Epithelial cell of proximal tubule (primary cell): ENCODE measurements around the gene ACP7. TPM values are rescaled to one million over a fixed set of nuclear protein-coding genes. Genes with fewer than 3 reads are reported as not detected.

Experiments
- DNase-seq: peaks from one replicate; pipeline ENCODE4 v3.0.0-alpha.2; 2011; ENCODE audit warnings: low read depth
- H3K4me3 ChIP-seq: 2 replicates; pipeline ENCODE4 v1.5.1; 2011; ENCODE audit warnings: low read depth, mild to moderate bottlenecking, low read length
- total RNA-seq: library from RNA; depleted of rRNA; stranded (reverse); fragments of >200 nt; gene quantifications from 2 replicates; pipeline ENCODE4 v1.2.3, GENCODE V29; 2015
- TF ChIP-seq, protein P1 (sequence below): conservative IDR thresholded peaks from 2 replicates; pipeline ENCODE4 v1.5.1; 2012; ENCODE audit warnings: low read depth, mild to moderate bottlenecking, low read length

The ACP7 gene
- total RNA-seq, 1 donor from 2014 or later = 0.23 TPM

- no peak overlapping the region for H3K4me3 ChIP-seq
- TF ChIP-seq, protein P1, sequence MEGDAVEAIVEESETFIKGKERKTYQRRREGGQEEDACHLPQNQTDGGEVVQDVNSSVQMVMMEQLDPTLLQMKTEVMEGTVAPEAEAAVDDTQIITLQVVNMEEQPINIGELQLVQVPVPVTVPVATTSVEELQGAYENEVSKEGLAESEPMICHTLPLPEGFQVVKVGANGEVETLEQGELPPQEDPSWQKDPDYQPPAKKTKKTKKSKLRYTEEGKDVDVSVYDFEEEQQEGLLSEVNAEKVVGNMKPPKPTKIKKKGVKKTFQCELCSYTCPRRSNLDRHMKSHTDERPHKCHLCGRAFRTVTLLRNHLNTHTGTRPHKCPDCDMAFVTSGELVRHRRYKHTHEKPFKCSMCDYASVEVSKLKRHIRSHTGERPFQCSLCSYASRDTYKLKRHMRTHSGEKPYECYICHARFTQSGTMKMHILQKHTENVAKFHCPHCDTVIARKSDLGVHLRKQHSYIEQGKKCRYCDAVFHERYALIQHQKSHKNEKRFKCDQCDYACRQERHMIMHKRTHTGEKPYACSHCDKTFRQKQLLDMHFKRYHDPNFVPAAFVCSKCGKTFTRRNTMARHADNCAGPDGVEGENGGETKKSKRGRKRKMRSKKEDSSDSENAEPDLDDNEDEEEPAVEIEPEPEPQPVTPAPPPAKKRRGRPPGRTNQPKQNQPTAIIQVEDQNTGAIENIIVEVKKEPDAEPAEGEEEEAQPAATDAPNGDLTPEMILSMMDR = no peak
- no peak for DNase-seq
These were observed 66.1 kb downstream of the ACP7 start for GRCh38 chr19:39150235-39150634.

DNA sequence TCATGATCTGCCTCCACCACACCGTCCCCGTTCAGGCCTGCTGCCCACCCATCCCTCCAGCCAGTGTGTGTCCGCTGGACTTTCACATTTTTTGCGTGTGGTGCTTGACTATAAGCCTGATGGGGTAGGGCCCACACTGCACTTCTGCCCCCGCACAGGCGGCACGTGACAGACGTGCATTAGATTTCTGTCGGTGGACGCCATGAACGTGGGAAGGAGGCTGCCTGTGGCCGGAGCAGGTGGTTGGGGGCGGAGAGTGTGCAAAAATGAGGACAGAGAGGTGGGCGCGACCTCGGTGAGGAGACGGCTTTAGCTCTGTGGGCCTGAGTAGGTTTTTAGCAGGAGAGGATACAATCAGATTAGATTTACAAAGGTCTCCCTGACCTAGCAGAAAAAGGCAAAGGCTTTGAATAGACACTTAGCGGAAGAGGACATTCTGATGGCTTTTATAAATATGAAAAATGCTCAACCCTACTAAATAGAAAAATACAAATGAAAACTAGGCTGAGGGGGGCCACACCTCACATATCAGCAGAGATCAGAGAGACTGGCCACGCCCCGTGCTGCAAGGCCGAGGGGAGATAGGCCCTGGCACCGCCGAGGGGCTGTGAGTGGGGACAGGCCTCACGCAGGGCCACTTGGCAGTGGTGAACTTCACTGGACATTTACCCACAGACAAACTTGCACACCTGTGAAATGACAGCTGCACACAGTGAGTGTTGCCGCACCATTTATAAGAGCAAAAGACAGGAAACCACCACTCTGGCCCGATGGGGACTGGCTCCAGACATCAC is 66.8 kb downstream of the ACP7 start:
- no peak overlapping the region for H3K4me3 ChIP-seq
- no peak for DNase-seq
- TF ChIP-seq, protein P1 = no peak

GRCh38 chr19:39152066-39152465 is 67.9 kb downstream of the ACP7 start:
- H3K4me3 ChIP-seq = no peak overlapping the region
- DNase-seq = no peak
- TF ChIP-seq, protein P1 = no peak

- no peak overlapping the region for H3K4me3 ChIP-seq
- DNase-seq = no peak
- TF ChIP-seq, protein P1 = no peak
These were observed 70.0 kb downstream of the ACP7 start for GRCh38 chr19:39154100-39154628.

- no peak overlapping the region for H3K4me3 ChIP-seq
- DNase-seq = no peak
- TF ChIP-seq, protein P1 = no peak
These were observed 70.5 kb downstream of the ACP7 start for GRCh38 chr19:39154629-39155100.

GRCh38 chr19:39155114-39155700 is 71.0 kb downstream of the ACP7 start:
- no peak overlapping the region for H3K4me3 ChIP-seq
- TF ChIP-seq, protein P1 = no peak
- no peak for DNase-seq
